Measurements from ENCODE around the gene ADM5.

- TF ChIP-seq EZH2 (IDR thresholded peaks at IDR 0.05; ENCODE audit: borderline replicate concordance), result no peak
- TF ChIP-seq CTCF (IDR thresholded peaks at IDR 0.05; ENCODE audit: poor library complexity), result no peak
- TF ChIP-seq EZH2phosphoT487 (IDR thresholded peaks at IDR 0.05; ENCODE audit: low read depth, severe bottlenecking, unreplicated experiment), result no peak
These were observed 27.4 kb upstream of the ADM5 start for GRCh38 chr19:49662011-49662410.

Data from hepatocyte (in vitro differentiated cells).